CD14-positive monocyte (primary cell): ENCODE data around the gene TGFB1I1. TPM values are rescaled to one million over a fixed set of nuclear protein-coding genes. Genes with fewer than 3 reads are reported as not detected.
A peak's percentile ranks its signal among the peaks of the same experiment; 100 is the strongest.

Source experiments
- DNase-seq, 3 donors: peaks; one replicate each; pipeline ENCODE4 v3.0.0-alpha.2; 2011 to 2022
- H2AFZ ChIP-seq: 2 replicates; pipeline ENCODE4 v1.6.0; 2012; ENCODE audit warnings: mild to moderate bottlenecking, low read depth, low read length, inconsistent platforms; ENCODE audit not compliant: insufficient read depth, poor library complexity, severe bottlenecking
- H3K27ac ChIP-seq, 2 donors: 1 replicate in 1 of 2; 2 replicates in 1 of 2; pipeline ENCODE4 v1.5.1; 2012 to 2013; ENCODE audit warnings: low read length in 2 of 2, control low read depth in 1 of 2, inconsistent platforms in 1 of 2, low read depth in 1 of 2, mild to moderate bottlenecking in 1 of 2
- H3K27me3 ChIP-seq, 2 donors: one replicate each; pipeline versions ENCODE4 v1.6.0 to v1.6.1; 2011 to 2013; ENCODE audit warnings: low read length in 2 of 2; ENCODE audit not compliant: control insufficient read depth in 2 of 2, insufficient read depth in 2 of 2
- H3K36me3 ChIP-seq, 2 donors: replicated peaks in 1 of 2; 1 replicate in 1 of 2; 2 replicates in 1 of 2; pipeline versions ENCODE4 v1.5.1 to v1.6.1; 2012 to 2013; ENCODE audit warnings: low read length in 2 of 2, control low read depth in 1 of 2, inconsistent platforms in 1 of 2, mild to moderate bottlenecking in 1 of 2; ENCODE audit not compliant: insufficient read depth in 2 of 2, control insufficient read depth in 1 of 2
- H3K4me1 ChIP-seq, 2 donors: 1 replicate in 1 of 2; 2 replicates in 1 of 2; pipeline versions ENCODE4 v1.5.1 to v1.6.1; 2012 to 2013; ENCODE audit warnings: low read length in 2 of 2, control low read depth in 1 of 2, inconsistent platforms in 1 of 2, mild to moderate bottlenecking in 1 of 2, moderate library complexity in 1 of 2; ENCODE audit not compliant: insufficient read depth in 2 of 2, control insufficient read depth in 1 of 2
- H3K4me2 ChIP-seq: replicated peaks from 2 replicates; pipeline ENCODE3; 2012; ENCODE audit warnings: low read length, moderate library complexity, mild to moderate bottlenecking; ENCODE audit not compliant: poor library complexity, severe bottlenecking; ENCODE audit errors: extremely low read depth
- H3K4me3 ChIP-seq, 3 experiments: fragments of 200-600 bp in 1 of 3; sonication (generic) in 1 of 3; replicated peaks in 1 of 3; 1 replicate in 2 of 3; 2 replicates in 1 of 3; pipeline ENCODE4 v1.5.1; 2011 to 2013; ENCODE audit warnings: low read length in 3 of 3, mild to moderate bottlenecking in 3 of 3, control low read depth in 2 of 3, low read depth in 2 of 3, inconsistent platforms in 1 of 3, moderate library complexity in 1 of 3
- H3K79me2 ChIP-seq: 2 replicates; pipeline ENCODE4 v1.6.0; 2012; ENCODE audit warnings: mild to moderate bottlenecking, control low read depth, inconsistent platforms, low read length, moderate library complexity; ENCODE audit not compliant: insufficient read depth
- H3K9ac ChIP-seq: 2 replicates; pipeline ENCODE4 v1.6.0; 2017; ENCODE audit warnings: low read length, mild to moderate bottlenecking; ENCODE audit not compliant: insufficient read depth, poor library complexity, severe bottlenecking
- H3K9me3 ChIP-seq, 2 donors: replicated peaks in 1 of 2; 1 replicate in 1 of 2; 2 replicates in 1 of 2; pipeline versions ENCODE4 v1.5.1 to v1.6.1; 2012 to 2013; ENCODE audit warnings: low read length in 2 of 2, control low read depth in 1 of 2; ENCODE audit not compliant: control insufficient read depth in 1 of 2, insufficient read depth in 1 of 2
- H4K20me1 ChIP-seq: 2 replicates; pipeline ENCODE4 v1.6.0; 2012; ENCODE audit warnings: mild to moderate bottlenecking, low read length, control low read depth, moderate library complexity; ENCODE audit not compliant: insufficient read depth
- H3K27ac Mint-ChIP-seq, 7 donors: one replicate each; pipeline ENCODE4 v1.8.0; 2020; ENCODE audit warnings: mild to moderate bottlenecking in 7 of 7, mixed read lengths in 7 of 7, moderate library complexity in 6 of 7, inconsistent platforms in 2 of 7
- H3K27me3 Mint-ChIP-seq, 3 donors: one replicate each; pipeline ENCODE4 v1.8.0; 2021 to 2022; ENCODE audit warnings: low read depth in 3 of 3, mild to moderate bottlenecking in 3 of 3, mixed read lengths in 3 of 3, moderate library complexity in 3 of 3, inconsistent platforms in 1 of 3
- H3K36me3 Mint-ChIP-seq, 2 donors: one replicate each; pipeline ENCODE4 v1.8.0; 2020; ENCODE audit warnings: mixed read lengths in 2 of 2, inconsistent platforms in 1 of 2, mild to moderate bottlenecking in 1 of 2
- H3K4me1 Mint-ChIP-seq: one replicate; pipeline ENCODE4 v1.8.0; 2020; ENCODE audit warnings: mild to moderate bottlenecking, mixed read lengths
- H3K4me3 Mint-ChIP-seq, 2 donors: one replicate each; pipeline ENCODE4 v1.8.0; 2020; ENCODE audit warnings: mild to moderate bottlenecking in 2 of 2, mixed read lengths in 2 of 2, moderate library complexity in 1 of 2
- H3K9me3 Mint-ChIP-seq, 7 donors: one replicate each; pipeline ENCODE4 v1.8.0; 2020 to 2022; ENCODE audit warnings: mixed read lengths in 7 of 7, mild to moderate bottlenecking in 6 of 7, moderate library complexity in 6 of 7, inconsistent platforms in 2 of 7
- CTCF ChIP-seq: fragments of 200-600 bp; IDR thresholded peaks from one replicate; pipeline ENCODE4 v1.8.0; 2022; ENCODE audit warnings: antibody characterized with exemption, mild to moderate bottlenecking
- WGBS: methylation state at CpG from one replicate; pipeline ENCODE4 v1.1.5; 2013; ENCODE audit warnings: missing lambda C conversion rate; ENCODE audit not compliant: insufficient coverage; 5-methylcytosine and 5-hydroxymethylcytosine counted together
- intact Hi-C, 2 donors: fragments of 100-400 bp; cut with micrococcal nuclease; formaldehyde crosslinking; loops; one replicate each; pipeline versions ENCODE4 v1.15.0 to v1.15.1; 2023
- polyA plus RNA-seq, 3 donors: library from polyadenylated mRNA; depleted of rRNA in 1 of 3; unstranded in 2 of 3; stranded (reverse) in 1 of 3; fragments of 300-500 nt in 2 of 3; fragments of >200 nt in 1 of 3; fragmentation: Illumina TruSeq in 2 of 3; gene quantifications; 1 replicate in 2 of 3; 2 replicates in 1 of 3; pipeline ENCODE4 v1.2.3, GENCODE V29; 2012 to 2021

The TGFB1I1 gene
- polyA plus RNA-seq, 3 donors, result 0.11 to 0.16 TPM; not detected in 1

DNA sequence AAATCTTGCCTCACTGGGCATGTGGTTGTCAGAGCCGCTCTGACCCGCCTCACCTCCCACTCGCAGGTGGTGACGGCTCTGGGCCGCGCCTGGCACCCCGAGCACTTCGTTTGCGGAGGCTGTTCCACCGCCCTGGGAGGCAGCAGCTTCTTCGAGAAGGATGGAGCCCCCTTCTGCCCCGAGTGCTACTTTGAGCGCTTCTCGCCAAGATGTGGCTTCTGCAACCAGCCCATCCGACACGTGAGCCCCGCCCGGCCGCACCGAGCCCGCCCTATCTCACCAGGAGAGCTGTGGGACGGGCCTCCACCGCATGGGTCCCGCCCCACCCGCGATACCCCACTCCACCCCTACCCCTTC, 4.0 kb downstream of the TGFB1I1 start:
- H2AFZ ChIP-seq, result peak overlapping the region; percentile 91
- TF ChIP-seq CTCF, result no peak
- peak overlapping the region; percentile 87 for H3K4me2 ChIP-seq
- no peaks in the 10 kb centered on the region for H3K79me2 ChIP-seq
- peak overlapping the region in 2 of 3 experiments; percentile 55 to 78 for H3K4me3 ChIP-seq
- peak overlapping the region; percentile 43 for H3K9ac ChIP-seq
- H4K20me1 ChIP-seq, result no peaks in the 10 kb centered on the region
- H3K9me3 ChIP-seq, result peaks cover 0 to 5% of the 10 kb centered on the region in 2 donors
- DNase-seq, result no peak
- Mint-ChIP-seq H3K27ac (peak overlapping the region in 1 of 7 donors; percentile 5), H3K27me3 (peaks cover 4 to 59% (median 47%) of the 10 kb centered on the region in 3 donors), H3K36me3 (peaks cover 3% of the 10 kb centered on the region in 2 donors), H3K9me3 (peaks cover 5 to 15% (median 7%) of the 10 kb centered on the region in 7 donors), H3K4me3 (peak overlapping the region; percentile 86 to 91), H3K4me1 (peaks cover 40% of the 10 kb centered on the region)
- intact Hi-C loops, result no loop called here
- H3K36me3 ChIP-seq, result no peaks in the 10 kb centered on the region
- peaks cover 26 to 38% of the 10 kb centered on the region in 2 donors for H3K4me1 ChIP-seq
- H3K27ac ChIP-seq, result no peak overlapping the region
- WGBS, result 65% methylated on average over 25 of the region's 26 CpGs
- H3K27me3 ChIP-seq, result peaks cover 0 to 29% of the 10 kb centered on the region in 2 donors

DNA sequence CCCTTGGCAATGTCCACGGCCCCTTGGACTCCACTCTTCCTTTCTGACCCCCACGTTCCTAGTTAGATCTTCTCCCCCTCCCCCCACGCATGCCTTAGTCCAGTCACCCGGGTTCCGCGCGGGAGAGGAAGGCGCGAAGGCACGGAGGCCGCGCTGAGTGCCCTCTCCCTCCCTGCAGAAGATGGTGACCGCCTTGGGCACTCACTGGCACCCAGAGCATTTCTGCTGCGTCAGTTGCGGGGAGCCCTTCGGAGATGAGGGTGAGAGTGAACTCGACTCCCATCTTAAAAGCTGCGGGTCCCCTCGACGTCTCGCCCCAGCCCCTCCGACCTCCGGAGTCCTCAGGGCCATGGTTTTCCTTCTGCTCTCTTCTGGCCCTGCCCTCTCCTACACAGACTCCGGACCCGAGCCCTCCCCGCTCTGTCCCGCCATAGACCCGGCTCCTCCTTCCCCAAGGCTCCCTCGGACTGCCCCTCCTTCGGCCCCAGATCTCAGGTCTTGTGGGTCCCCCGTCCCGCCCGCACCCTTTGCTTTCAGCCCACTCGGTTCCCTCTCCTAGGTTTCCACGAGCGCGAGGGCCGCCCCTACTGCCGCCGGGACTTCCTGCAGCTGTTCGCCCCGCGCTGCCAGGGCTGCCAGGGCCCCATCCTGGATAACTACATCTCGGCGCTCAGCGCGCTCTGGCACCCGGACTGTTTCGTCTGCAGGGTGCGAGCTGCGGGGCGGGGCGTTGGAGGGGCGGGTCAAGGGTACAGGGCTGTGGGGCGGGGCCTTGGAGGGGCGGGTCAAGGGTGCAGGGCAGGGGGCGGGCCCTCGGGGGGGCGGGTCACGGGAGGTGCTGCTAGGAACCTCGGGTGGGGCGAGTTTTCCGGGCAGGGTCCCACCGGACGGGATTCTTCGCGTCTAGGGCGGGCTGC, 4.6 kb downstream of the TGFB1I1 start:
- H3K36me3 Mint-ChIP-seq, result peaks cover 0 to 3% of the 10 kb centered on the region in 2 donors
- peaks cover 39% of the 10 kb centered on the region for H3K4me1 Mint-ChIP-seq
- H3K27ac Mint-ChIP-seq, result peak overlapping the region in 6 of 7 donors; percentile 8 to 80 (median 66)
- Histone ChIP-seq H3K27me3 (peaks cover 0 to 24% of the 10 kb centered on the region in 2 donors), H3K4me3 (peak overlapping the region; percentile 53 to 78 (median 55)), H4K20me1 (no peaks in the 10 kb centered on the region), H3K36me3 (no peaks in the 10 kb centered on the region), H2AFZ (peak overlapping the region; percentile 91), H3K79me2 (no peaks in the 10 kb centered on the region), H3K4me2 (peak overlapping the region; percentile 87), H3K27ac (no peak overlapping the region), H3K9me3 (peaks cover 0 to 5% of the 10 kb centered on the region in 2 donors), H3K4me1 (peaks cover 24 to 38% of the 10 kb centered on the region in 2 donors), H3K9ac (peak overlapping the region; percentile 43)
- H3K27me3 Mint-ChIP-seq, result peaks cover 2 to 53% (median 40%) of the 10 kb centered on the region in 3 donors
- 2% methylated on average over 44 of the region's 68 CpGs for WGBS
- no peak for TF ChIP-seq CTCF
- H3K9me3 Mint-ChIP-seq, result peaks cover 5 to 12% (median 7%) of the 10 kb centered on the region in 7 donors
- H3K4me3 Mint-ChIP-seq, result peak overlapping the region; percentile 86 to 91
- peak; percentile 48 to 69 (median 56) for DNase-seq
- intact Hi-C loops, result no loop called here
